HG03097 (cell line): ENCODE results near the gene PTH2R.
"Not testable (repeated sequence)": the region's sequence is repeated elsewhere in the genome, so short reads cannot be mapped to it uniquely, and the experiment has no call there.

ENCODE experiments used
- ATAC-seq: cut with Tn5 transposase; IDR thresholded peaks from one replicate; pipeline ENCODE4 v1.9.1; 2021; ENCODE audit not compliant: unreplicated experiment, low FRiP score

Gene PTH2R

DNA sequence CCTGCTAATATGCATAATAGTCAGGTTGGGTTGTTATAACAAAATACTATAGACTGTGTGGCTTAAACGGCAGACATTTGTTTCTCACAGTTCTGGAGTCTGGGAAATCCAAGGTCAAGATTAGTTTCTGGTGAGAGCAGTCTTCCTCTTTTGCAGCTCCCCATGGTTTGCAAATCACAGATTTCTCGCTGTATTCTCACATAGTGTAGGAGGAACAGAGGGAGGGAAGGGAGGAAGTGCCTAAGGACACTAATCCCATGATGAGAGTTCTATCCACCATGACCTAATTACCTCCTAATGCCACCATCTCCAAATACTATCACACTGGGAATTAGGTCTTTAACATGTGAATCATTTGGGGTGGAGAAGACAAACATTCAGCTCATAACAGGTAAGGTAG lies 20.1 kb upstream of the PTH2R start:
- ATAC-seq: no peak

DNA sequence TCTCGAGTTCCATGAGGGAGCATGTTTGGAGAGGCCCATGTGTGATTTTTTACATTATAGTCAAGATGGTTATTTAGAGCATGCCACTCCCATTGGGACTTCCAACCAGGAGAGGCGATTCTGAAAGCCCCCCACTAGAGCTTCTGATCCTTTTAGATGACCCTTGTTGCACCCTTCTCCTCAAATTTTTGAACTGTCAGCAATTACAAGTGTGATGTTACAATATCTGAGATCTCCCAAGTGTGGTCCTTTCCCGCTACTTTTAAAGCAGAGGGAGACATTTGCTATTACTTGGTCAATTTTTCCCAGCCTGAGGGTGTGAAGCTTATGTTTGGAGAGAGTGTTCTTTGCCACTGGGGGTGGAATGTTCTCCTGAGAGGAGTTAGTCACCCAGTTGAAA lies 16.7 kb upstream of the PTH2R start:
- no peak for ATAC-seq

DNA sequence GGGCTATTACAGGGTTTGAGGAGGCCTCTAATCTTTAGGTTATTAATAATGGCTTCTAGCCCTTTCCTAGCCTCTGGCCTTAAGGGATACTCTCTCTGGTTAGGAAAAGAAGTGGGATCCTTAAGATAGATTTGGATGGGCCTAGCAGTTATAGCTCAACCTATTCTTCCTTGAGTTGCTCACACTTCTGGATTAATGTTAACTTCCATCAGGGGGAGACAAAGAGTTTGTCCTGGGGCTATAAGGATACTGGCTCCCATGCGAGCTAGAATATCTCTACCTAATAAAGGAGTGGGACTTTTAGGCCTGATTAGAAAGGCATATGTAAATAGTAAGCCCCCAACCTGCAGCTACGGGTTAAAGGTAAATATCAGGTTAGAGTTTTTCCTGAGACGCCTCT lies 14.3 kb upstream of the PTH2R start:
- no peak for ATAC-seq

DNA sequence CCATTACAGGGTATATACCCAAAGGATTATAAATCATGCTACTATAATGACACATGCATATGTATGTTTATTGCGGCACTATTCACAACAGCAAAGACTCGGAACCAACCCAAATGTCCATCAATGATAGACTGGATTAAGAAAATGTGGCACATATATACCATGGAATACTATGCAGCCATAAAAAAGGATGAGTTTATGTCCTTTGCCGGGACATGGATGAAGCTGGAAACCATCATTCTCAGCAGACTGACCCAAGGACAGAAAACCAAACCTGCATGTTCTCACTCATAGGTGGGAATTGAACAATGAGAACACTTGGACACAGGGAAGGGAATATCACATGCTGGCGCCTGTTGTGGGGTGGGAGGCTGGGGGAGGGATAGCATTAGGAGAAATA lies 9.8 kb upstream of the PTH2R start:
- ATAC-seq: not testable (repeated sequence)

DNA sequence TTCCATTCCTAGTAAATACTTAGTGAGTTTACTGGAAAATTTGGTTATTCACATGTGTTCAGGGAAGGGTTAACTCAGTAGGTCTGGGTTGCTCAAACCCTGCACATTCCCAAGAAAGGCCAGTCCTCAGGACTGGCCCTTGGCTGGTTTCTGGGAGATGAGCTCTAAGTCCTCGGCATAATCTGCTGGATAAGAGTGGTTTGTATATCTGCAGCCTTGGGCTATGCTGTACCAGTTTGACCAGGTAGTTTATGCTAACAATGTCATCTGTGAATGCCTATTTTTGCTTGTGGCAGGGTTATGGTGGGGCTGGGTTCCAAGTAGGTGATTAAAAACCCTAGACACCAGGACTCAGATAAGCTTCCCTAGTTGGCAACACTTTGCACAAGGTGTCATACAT lies 7.4 kb upstream of the PTH2R start:
- ATAC-seq: no peak

DNA sequence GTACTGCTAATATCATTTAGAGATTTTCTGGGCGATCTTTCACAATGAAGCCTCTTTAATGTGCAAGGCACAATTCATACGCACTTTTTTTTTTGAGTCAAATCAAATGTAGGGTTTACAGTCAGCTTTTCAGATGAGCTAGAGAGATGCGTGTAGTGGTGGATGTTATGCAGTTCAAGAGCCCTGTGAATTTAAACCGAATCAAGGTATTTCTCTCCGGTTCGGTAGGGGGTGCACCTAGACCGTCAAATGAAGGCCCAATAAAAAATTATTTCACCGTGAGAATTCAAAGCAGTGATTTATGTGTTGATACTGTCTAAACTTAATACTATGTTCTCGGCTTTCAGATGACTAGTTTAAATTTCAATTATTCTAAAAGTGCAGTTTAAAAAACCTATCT lies 1.1 kb downstream of the PTH2R start:
- no peak for ATAC-seq

DNA sequence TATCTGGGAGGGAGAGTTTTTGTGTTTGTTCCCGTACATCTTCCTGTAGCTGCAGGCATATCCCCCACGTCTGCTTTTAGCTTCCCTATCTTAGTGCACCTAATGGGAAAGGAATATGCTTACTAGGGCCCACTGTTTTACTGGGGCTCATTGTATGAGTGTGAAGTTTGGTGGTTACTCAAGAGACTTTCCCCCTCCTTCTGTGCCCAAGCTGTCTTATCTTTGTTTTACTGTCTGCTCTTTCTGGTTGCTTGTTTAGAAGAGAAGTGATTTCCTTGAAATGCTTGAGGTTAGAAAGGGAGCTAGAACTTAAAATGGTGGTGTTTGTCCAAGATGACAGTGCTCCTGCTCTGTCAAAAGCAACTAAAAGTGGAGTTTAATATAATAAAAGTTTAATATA lies 7.3 kb downstream of the PTH2R start:
- ATAC-seq: no peak

DNA sequence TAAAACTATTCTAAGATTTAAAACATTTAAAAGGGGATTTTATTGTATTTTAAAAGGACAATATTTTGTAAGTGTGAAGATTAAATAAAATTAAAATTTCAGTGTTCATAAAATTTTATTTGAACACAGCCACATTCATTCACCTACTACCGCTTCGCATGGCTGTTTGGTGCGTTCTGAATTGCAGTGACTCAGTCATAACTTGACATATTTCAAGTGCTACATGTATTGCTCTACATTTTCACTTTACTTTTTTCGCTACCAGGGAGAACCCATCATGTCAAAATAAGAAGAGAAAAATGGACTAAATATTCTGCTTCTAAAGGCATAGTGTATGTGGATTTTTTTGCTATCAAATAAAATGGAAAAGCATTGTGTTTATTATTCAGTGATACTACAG lies 8.7 kb downstream of the PTH2R start:
- ATAC-seq: no peak

DNA sequence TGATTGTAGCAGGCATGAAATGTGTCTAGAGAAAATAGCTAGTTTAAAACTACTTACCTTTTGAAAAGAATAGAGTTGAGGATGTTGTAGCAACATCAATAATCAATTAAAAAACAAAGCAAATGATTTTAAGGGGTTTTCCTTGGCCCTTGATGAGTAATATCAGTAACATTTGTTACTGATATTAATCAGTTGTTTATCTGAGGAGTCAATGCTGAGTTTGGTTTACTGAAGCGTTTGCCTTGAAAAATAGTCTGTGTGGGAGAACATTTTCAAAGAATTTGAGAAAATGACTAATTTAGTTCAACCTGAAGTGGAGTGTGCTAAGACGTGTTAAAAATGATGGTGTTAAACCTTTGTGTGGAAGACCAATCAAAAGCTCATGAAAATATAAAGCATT lies 9.3 kb downstream of the PTH2R start:
- ATAC-seq: no peak

DNA sequence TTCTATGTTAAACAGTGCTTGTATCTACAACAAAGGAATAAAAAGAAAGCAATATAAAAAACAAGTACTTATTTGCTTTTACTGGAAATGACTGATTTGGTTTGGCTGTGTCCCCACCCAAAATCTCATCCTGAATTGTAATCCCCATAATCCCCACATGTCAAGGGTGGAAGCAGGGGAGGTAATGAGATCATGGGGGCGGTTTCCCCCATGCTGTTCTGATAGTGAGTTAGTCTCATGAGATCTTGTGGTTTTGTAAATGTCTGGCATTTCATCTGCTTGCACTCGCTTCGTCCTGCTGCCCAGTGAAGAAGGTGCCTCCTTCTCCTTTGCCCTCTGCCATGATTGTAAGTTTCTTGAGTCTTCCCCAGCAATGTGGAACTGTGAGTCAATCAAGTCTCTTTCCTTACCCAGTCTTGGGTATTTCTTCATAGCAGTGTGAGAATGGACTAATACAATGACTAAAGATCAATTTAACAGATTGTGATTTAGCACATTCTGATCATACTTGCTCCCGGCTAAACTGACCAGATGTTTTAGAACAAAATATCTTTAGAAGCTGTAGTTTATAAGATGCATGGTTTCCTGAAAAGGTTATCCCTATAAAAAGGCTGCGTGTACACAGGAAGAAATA lies 19.9 kb downstream of the PTH2R start:
- ATAC-seq: no peak

DNA sequence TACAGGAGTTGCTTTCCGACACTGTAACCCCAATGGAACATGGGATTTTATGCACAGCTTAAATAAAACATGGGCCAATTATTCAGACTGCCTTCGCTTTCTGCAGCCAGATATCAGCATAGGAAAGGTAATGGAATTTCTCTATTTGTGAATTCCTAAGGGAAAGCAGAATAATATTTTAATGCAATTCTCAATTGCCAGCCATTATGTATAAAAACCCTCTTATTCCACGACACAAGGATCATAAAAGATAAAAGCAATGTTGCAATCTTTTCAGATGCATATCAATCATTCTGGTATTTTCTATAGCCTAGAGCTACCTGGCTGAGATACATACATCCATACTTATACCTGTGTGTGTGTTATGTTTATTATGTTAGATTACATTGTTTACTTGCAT lies 31.2 kb downstream of the PTH2R start:
- ATAC-seq: no peak

DNA sequence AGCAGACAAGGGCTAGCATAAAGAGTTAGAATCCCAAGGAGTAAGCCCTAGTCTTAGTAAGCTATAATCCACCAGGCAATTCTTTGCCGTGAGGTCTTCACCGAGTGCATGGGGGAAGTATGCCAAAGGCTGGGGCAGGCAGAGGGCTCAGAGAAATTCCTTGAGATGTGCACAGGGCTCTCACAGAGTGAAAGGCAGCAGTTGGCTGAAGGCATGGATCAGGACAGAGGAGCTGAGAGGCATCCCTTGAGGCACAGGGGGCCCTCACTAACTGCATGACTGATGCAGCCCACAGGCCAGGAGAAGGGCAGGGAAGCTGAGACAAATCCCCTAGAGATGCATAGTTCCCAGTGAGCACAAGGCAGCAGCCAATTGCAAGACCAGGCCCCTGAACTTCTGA lies 34.1 kb downstream of the PTH2R start:
- no peak for ATAC-seq

DNA sequence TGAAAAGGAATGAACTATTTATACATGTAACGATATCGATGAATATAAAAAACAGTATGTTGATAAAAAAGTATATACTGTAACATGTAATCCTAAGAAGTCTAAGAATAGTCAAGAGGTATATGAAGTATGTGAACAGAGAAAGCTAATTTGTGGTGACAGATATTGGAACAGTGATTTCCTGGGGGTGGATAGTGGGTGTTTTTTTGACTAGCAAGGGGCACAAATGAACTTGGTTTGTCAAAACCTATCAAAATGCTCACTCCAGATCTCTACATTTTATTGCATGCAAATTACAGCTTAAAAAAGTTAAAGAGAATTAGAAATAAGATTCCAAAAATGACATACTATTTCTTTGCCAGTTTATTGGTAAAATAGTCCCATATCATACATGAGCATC lies 35.4 kb downstream of the PTH2R start:
- ATAC-seq: no peak

DNA sequence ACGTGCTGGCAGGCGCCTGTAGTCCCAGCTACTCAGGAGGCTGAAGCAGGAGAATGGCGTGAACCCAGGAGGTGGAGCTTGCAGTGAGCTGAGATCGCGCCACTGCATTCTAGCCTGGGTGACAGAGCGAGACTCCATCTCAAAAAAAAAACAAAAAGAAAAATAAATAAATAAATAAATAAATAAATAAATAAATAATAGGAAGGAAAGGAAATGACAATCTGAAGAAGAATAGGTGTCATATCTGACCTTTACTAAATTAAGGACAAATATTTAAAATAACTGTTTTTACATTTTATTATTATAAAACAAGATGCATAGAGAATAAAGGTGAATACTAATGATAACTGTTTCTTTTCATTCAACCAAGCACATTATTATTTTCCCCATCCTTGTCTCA lies 40.9 kb downstream of the PTH2R start:
- ATAC-seq: not testable (repeated sequence)

DNA sequence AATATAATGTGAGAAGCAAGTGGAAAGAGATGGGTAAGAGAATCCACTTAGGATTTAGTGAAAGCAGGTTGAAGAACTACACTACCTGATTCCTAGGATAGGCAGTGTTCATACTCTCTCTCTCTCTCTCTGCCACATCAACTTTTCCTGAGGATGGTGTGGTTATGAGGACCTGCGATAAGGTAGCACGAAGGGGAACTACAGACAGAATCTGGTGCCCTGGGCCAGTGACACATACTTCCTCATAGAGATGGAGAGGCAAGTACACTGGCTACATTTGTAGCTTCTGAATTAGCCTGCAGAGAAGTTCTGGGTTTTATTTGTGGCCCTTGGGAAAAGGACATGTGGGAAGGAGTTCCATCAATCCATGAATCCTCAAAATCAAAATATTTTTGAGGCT lies 44.5 kb downstream of the PTH2R start:
- no peak for ATAC-seq

DNA sequence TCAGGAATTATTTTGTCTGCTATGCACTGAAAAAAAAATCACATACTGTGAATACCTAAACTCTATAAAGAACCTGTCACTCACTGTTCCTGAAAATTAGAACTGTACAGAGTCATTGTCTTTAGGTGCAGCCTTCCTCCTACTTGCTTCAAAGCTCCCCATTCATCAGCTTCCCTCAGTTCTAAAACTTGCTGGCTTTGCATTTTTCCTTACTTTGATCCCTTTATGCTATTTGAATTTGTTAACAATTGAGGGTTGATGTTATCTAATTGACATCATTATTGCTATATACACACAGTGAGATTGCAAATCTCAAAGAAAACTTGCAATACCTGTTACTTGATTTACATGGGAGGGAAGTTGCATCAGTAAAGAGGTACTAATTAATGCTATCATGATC lies 48.3 kb downstream of the PTH2R start:
- ATAC-seq: no peak

DNA sequence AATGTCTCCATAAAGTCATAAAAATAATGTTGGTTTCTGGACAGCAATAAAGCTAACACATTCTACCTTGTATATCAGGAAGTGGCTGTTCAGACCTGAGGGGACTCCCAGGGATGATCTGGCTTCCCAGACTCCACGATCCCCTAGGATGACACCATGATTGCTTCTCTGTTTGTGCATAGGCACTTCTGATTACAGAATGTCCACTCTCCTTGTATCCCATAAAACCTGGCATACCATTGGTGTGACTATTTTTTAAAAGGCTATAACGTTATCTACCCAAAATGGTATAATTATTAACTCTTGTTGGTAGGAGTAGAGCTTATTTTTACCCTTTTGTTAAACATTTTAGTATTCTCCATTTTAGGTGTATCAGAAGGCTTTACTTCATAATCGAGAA lies 57.1 kb downstream of the PTH2R start:
- no peak for ATAC-seq

DNA sequence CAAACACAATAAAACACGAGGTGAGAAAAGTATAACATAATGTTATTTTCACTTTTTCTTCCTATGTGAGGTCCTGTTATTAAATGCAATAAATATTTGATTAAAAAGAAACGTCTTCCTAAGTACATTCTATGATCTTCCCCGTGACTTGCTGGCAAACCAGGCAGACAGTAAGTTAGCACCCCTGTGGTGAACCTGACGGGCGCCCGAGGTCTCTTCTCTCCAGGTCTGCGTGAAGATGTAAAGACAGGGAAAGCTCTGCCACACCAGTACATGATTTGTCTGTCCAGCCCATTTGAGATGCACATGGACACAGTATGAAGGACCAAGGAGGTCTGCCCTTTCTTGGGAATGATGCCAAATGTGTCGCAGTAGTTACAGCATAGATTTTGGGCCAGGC lies 57.6 kb downstream of the PTH2R start:
- ATAC-seq: no peak

DNA sequence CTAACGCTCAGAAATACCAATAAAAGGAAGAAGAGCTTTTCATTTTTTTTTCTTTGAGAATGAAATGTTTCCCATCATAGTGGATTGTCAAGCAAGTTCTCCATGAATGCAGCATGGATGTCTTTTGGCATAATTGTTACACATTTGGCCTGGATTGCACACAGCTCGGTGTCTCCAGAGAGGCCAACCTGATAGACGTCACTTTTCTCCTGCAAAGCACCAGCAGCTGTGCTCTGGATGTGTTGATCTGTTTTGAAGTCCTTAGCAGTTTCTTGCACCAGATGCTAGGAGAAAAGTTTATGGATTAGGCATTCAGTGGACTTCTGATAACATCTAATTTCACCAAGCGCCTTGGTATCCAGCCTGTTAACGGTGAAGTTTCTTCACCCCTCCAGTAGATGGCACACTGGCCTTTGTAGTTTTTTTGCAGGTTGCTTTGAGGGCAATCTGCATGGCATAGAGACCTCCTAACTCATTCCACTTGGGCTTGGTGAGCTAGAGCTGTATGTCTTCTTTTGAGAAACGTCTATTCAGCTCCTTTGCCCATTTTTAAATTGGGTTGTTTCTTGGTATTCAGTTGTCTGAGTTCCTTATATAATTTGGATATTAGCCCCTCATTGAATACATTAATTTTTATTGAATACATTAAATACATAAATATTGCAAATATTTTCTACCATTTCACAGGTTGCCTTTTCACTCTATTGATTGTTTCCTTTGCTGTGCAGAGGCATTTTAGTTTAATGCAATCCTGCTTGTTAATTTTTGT lies 59.7 kb downstream of the PTH2R start:
- ATAC-seq: peak; percentile 70

DNA sequence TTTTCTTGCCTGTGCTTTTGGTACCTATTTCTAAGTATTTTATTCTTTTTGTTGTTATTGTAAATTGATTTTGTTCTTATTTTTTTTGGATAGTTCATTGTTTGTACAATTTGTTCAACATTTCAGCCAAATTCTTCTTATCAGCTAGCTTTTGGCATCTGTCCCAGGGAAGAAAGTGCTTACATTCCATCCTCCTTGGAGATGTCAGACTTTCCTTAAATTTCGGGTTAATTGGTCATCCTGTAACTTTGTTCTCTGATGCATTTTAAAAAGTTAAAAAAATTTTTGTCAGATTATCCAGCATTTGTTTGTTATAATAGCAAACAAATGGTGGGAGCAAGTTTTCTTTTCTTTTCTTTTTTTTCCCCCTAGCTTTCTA lies 60.3 kb downstream of the PTH2R start:
- no peak for ATAC-seq

DNA sequence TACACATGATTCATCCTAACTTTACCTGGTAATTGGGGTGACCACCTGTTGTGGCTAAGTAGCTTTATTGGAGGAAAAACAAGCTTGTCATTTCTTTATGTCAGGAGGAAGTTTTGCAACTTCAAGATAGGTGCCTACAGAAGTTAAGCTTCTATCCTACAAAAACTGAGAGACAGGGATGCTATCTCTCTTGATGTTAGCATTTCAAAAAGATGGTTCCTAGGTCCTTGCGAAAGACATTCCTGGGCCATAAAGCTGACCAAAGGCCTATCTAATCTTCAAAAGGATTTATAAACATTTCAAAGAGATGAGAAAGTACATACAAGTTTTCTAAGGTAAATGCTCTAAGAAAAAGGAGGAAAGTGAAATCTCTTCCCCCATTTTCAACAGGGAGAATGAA lies 61.0 kb downstream of the PTH2R start:
- ATAC-seq: no peak

DNA sequence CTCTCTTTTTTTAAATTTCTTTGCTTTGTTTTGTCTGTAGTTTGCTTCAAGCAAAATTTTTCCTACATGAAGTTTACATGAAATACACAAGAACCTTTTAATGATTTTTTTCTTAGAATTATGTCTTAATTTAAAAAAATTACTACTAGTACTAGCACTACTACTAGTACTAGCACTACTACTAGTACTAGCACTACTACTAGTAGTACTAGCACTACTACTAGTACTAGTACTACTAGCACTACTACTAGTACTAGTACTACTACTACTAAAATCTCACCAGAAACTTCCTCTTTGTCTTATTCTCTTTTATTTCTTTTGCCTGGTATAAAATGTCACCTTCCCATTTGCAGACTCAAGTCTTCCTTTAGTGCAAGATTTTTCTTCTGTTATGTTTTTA lies 71.1 kb downstream of the PTH2R start:
- no peak for ATAC-seq

DNA sequence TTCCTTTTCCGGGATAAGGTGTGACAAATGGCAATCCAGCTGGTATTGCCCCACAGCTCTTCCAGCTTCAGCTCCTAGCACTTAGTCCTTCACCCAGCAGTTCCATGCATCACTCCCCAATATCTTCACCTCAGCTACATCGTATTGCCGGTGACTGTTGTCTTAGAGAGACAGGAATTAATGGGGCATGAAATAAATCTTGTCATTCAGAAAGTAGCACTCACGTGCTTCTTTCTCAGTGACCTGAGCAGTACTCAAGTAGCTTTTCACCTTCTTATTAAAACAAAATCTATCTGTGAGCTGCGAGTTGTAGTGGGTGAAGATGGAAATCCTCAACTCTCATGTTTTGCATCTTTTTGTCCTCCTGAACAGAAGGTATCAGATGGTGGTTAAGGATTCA lies 72.8 kb downstream of the PTH2R start:
- ATAC-seq: no peak
